ENCODE measurements around the gene FBXO22.
"Not testable (repeated sequence)": the region's sequence is repeated elsewhere in the genome, so short reads cannot be mapped to it uniquely, and the experiment has no call there.

FBXO22 gene

DNA sequence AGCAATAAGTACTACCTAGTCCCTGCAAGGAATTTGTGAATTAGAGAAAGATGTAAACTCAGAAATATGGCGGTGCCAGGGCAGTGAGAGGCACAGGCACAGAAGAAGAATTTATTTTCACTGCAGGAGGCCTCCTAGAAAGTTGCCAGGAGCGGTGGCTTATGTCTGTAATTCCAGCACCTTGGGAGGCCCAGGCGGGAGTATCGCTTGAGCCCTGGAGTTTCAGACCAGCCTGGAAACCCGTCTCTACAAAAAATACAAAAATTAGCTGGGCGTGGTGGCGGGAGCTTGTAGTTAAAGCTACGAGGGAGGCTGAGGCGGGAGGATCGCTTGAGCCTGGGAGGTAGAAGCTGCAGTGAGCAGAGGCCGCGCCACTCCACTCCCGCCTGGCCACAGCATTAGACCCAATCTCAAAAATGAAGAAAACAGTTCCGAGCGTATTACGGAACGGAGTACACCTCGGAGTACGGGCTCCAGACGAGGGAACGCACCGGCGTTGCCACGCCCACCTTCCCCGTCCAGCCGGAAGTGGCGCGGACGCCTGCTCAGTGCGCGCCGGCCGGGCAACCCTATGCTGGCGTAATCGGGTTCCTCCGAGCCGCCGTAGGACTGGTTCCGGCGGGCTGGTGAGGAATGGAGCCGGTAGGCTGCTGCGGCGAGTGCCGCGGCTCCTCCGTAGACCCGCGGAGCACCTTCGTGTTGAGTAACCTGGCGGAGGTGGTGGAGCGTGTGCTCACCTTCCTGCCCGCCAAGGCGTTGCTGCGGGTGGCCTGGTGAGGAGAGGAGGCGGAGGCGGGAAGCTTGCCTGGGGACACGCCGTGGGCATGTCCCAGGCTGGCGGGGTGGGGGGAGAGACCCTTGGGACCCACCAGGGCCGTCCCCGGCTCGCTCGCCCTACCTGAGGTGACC is at the start of gene FBXO22:
Gene FBXO22, plus strand, starts transcription at position 548 of the 909 bp plus-strand sequence. Its CDS starts 86 bp downstream, at position 634.
- peak; percentile 89 for DNase-seq

- no peak for DNase-seq
These were observed 45.8 kb upstream of the FBXO22 start for GRCh38 chr15:75857886-75858285.

- no peak for DNase-seq
These were observed 41.8 kb upstream of the FBXO22 start for GRCh38 chr15:75861750-75862402.

GRCh38 chr15:75862796-75863195 is 40.9 kb upstream of the FBXO22 start:
- no peak for DNase-seq

DNA sequence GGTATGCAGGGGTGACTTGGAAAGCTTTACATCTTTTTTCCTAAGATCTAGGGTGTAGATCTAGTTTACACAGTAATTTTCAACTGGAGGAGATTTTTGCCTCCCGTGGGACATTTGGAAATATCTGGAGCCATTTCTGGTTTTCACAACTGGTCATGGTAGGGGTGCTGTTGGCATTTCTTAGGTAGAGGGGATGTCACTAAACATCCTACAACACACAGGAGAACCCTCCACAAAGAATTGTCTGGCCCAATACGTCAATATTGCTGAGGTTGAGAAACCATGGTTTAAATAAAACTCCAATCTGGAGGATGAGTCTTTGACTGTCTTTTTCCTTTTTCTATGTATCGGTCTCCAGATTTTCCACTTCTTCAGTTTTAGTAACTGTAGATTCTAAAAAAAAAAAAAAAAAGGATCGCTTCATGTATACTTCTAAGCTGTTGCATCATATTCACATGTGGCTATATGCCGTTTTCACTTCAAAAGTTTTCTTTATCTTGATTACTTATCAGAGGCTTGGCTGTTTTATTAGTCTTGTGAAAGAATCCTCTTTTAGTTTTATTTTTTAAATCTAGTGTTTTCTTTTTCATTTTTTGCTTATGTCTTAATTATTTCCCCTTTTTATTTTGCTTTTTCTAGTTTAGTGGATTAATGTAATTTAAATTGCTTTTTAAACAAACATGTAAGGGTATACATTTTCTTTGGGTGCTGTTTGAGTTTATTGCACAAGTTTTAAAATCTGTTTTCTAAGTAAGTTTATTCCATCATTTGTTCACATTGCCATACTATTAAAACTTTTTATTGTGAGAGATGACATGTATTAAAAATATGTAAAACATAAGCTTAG is 39.2 kb upstream of the FBXO22 start:
- DNase-seq: no peak

DNA sequence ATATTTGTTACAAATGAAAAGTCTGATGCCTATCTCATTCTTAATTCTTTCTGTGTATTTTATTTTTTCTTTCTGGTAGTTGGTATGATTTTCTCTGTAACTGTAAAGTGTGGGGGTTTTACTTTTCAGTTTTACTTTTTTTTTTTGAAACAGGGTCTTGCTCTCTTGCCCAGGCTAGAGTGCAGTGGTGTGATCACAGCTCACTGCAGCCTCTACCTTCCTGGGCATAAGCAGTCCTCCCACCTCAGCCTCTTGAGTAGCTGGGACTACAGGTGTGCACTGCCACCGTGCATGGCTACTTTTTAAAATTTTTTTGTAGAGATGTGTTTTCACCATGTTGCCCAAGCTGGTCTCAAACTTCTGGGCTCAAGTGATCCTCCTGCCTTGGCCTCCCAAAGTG is 37.6 kb upstream of the FBXO22 start:
- not testable (repeated sequence) for DNase-seq

DNA sequence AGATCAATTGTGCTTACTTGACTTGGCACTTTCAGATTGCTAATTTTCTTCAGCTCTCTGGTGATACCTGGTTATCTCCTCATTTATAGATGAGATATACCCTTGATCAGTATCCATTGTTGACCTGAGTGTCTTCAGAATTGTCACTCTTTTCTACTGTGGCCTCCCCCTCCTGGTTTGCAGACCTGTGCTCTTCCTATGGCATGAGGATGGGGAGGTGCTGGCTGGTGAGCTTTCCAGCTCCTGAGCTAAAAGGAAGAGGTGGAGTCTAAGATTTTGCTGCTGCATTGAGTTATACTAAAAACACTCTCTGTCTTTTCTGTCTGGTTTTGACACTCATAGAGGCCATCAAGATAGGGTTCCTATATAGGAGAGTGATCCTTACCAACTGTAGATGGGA is 36.8 kb upstream of the FBXO22 start:
- DNase-seq: no peak

DNA sequence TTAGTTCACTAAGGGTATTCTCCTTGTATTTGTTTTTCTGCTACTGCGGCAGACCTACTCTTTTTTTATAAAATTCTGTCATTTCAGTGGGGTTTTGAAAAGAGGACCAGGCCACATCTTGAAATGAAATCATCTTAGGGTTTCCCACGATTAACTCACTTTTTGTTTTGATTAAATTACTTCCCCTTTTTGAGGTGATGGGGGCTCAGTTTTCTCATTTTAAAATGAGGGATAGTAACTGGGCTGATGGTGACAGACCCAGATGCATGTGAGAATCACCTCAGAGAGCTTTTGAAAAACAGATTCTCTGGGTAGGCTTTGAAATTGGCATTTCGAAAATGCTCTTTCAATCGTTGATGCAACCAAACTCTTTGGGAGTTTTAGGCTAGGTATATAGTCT is 36.2 kb upstream of the FBXO22 start:
- no peak for DNase-seq

DNA sequence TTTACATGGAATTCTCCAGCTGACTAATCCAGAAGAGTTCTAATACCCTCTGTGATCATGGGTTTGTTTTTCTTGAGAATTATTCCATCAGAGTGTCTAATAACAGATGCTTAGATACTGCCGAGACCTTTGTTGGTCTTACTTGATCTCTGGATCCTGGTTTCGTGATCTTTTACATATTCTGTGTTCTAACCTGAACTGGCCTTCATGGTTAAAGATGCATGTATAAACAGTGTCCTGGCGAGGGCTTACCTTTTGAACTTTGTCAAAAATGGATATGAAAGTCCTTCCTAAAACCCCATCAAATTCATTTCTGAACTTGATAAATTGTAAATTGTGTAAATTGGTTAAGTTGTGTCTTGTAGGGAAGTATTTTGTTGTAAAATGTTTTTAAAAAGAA is 35.7 kb upstream of the FBXO22 start:
- DNase-seq: no peak

GRCh38 chr15:75869446-75869845 is 34.2 kb upstream of the FBXO22 start:
- DNase-seq: no peak

DNA sequence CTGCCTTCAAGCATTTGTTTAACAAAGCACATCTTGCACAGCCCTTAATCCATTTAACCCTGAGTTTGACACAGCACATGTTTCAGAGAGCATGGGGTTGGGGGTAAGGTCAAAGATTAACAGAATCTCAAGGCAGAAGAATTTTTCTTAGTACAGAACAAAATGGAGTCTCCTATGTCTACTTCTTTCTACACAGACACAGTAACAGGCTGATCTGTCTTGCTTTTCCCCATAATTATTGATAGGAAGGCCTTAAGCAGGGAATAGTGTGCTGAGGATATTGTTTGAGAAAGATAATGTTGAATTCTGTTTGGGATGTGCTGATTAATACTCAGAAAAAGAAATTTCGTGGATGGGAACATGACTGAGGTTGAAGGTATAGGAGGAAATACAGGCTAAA is 32.1 kb upstream of the FBXO22 start:
- DNase-seq: not testable (repeated sequence)

GRCh38 chr15:75872403-75872990 is 31.2 kb upstream of the FBXO22 start:
- DNase-seq: no peak

GRCh38 chr15:75884041-75884440 is 19.6 kb upstream of the FBXO22 start:
- no peak for DNase-seq

DNA sequence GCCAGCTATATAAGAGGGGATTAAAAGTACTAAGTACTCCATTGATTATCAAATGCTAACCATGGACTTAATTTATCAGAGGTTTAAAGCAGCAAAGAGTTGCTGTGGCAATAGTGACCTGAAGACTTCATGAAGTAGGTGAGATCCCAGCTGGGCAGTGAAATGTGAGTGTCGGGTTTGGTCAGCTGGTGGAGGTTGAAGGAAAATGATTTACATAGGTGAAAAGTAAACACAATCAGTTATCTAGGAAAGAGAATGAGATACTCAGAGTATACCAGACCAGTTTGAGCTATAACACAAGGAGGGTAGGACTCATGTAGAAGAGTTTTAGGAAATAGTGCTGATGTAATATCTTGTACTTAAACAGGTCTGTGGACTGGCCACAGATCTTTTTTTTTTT is 16.5 kb upstream of the FBXO22 start:
- DNase-seq: no peak

DNA sequence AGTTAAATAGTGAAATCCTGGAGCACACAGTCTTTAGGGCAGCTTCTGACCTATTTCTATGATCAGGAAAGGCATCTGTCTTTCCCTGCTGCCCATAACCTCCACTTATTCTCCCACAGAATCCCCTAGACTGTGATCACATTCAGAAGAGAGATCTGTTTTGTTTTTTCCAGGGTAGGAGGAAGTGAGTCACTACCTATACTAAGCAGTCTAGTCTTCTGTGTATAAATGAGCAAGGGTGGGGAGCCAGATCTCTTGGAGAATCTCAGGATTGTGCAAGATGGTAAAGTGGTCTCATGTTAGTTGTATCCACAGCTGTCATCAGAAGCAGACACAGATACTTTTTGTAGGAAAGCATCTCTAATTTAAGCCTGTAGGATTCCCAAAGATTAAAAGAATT is 11.8 kb upstream of the FBXO22 start:
- no peak for DNase-seq

GRCh38 chr15:75895731-75896130 is 7.9 kb upstream of the FBXO22 start:
- no peak for DNase-seq

DNA sequence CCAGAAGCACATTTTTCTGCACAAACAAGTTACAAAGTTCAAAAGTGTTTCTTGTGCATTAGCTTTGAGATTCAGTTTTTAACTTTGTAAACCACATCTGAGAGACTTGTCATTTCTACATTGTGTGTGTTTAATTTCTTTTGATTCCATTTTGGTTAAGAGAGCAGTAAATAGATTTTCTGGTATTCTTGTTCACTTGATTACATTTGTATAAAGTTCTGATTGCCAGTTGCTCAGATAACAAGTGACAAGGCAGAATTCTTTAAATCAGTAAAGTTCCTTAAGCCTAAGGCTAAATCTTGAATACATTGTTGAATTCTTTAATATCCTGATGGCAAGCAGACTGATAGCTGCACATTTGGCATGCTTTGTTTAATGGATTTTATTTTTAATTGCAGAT is 3.1 kb upstream of the FBXO22 start:
- no peak for DNase-seq

DNA sequence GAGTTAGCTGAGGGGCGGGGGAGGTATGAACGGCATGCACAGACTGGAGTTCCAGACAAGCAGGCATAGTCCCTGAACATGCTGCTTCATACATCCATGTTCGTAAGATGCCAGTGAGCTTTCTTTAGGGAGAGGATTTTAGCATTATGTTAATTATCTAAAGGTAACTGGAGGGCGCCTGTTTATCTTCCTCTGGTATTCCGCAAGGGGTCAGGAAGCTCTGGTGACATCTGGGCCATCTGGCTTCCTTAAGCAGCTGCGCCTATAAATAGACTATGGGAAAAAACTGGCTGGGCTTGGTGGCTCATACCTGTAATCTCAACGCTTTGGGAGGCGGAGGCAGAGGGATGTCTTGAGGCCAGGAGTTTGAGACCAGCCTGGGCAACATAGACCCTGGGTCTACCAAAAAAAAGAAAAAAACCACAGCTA is 1.5 kb upstream of the FBXO22 start:
- DNase-seq: no peak

DNA sequence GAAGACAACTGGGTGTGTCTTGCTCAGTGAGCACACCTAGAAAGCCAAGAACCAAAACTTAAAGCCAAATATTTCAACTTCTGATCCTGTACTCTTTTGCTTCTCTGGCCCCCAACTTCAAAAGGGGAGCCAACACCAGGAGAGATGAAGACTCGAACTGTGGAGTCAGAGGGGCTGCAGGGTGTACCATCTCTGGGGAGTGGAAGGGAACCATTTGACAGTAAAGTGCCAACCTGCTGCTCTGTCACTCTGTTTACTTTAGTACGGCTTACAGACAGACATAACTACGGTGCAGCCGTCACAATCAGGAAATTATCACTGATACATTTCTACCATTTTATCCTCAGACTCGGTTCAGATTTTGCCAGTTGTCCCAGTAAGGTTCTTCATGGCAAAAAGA is 1.6 kb downstream of the FBXO22 start:
- DNase-seq: no peak

GRCh38 chr15:75910355-75910754 is 6.7 kb downstream of the FBXO22 start:
- not testable (repeated sequence) for DNase-seq

- DNase-seq: no peak
These were observed 13.3 kb downstream of the FBXO22 start for GRCh38 chr15:75916978-75917377.

DNA sequence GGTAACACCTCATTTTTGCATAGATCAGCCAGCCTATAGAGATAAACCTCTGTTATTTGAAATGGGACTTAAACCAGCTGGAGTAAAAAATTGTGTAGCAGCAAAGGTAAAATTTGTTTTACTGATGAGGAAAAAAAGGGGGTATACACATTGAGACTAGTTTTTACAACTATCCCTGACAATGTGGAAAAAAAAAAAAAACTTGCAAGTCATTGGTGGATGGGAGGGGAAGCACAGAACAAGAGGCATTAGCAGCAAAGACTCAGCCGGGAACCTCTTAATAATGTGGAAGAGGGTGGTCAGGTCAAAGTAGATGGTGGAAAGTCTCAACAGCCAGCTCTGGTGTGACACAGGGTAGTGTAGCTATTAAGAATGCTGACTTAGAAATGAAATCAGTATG is 14.5 kb downstream of the FBXO22 start:
- no peak for DNase-seq

GRCh38 chr15:75920079-75920478 is 16.4 kb downstream of the FBXO22 start:
- DNase-seq: no peak
